GM19025 (cell line): ENCODE data around the gene CCR9.

ENCODE experiments used
- ATAC-seq: cut with Tn5 transposase; IDR thresholded peaks from one replicate; pipeline ENCODE4 v1.9.1; 2021; ENCODE audit warnings: mild to moderate bottlenecking, low read depth, moderate library complexity; ENCODE audit not compliant: unreplicated experiment

Gene CCR9

DNA sequence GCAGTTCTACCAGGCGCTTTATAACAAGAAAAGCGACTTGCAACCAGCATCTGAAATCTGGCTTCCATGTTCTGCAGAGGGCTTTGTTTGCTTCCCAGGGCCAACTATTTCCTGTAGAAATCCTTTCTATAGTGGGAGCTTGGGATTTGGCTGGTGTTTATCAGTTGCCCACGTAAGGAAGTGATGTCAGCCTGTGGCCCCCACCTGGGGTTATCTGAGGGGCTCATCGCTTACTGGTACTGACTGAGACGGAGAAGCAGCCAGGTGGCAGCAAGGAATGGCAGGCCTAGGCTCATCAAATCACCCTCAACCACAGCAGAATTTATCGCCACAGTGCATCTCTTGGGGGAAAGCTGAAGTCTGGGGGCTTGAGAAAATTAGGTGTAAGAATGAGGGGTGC lies 14.6 kb upstream of the CCR9 start:
- ATAC-seq: no peak

GRCh38 chr3:45872569-45872968 lies 13.8 kb upstream of the CCR9 start:
- ATAC-seq: no peak

- ATAC-seq: no peak
These were observed 13.3 kb upstream of the CCR9 start for GRCh38 chr3:45873036-45873435.

GRCh38 chr3:45873638-45874037 lies 12.7 kb upstream of the CCR9 start:
- ATAC-seq: no peak

GRCh38 chr3:45874677-45875346 lies 11.5 kb upstream of the CCR9 start:
- no peak for ATAC-seq

- no peak for ATAC-seq
These were observed 8.2 kb upstream of the CCR9 start for GRCh38 chr3:45878124-45878523.

GRCh38 chr3:45880725-45881077 lies 5.6 kb upstream of the CCR9 start:
- no peak for ATAC-seq

DNA sequence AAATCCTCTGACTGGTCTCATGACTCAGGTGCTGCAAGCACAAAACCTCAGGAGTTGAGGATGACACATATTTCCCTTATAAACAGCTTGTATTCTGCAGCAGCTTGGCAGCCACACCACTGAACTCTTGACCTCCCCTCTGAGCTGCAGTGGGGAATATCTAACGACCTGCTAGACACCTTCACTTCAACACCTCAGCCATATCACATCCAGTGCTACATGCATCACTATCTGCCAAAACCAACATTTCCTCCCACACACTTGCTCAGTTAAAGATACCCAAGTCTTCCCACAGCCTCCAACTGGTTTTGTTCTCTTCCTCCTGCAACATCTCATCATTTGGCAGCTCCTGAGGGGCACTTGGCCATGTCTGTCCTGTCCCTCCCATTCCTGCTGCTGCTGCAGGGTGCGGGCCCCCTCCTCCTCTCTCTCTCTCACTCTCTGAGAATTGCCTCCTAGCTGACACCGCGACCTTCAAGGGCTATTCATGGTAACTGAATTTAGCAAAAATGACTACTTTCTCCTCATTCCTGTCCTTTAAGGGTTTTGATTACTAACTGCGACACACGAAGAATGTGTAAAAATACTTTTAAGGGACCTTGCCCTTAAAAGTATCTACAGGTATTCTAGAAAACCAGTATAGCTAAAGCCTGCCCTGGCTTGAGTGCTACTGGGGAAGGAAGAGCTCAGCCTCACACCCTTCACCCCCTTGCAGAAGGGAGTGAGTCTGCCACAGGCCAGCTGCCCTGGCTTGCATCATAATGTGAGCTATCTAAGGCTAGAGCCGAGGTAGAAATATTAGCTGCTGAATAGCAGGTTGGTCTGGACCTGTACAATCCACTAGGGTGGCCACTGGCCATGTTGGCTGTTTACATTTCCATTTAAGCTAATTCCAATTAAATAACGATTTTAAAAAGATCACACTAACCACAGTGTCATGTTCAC lies 5.0 kb upstream of the CCR9 start:
- ATAC-seq: no peak

GRCh38 chr3:45884368-45885201 lies 1.8 kb upstream of the CCR9 start:
- no peak for ATAC-seq

DNA sequence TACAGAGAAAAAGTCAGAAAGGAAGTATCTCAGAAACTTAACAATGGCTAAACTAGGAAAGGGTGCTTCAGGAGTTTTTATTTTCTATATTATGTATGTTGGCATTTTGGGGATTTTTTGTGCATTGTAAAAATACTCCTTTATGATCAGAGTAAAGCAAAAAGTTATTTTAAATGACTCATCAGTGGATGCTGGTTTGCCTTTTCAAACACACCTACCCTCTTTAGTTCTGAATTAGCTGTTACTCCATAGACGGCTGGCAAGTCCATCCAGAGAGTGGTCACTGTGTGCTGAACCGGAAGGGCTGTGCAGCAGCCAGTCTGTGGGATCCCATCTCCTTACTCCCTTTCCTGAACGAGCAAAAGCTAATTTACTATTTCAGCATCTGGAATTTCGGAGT lies 942 bp downstream of the CCR9 start:
- no peak for ATAC-seq

GRCh38 chr3:45887759-45888511 lies 1.6 kb downstream of the CCR9 start:
- ATAC-seq: no peak

DNA sequence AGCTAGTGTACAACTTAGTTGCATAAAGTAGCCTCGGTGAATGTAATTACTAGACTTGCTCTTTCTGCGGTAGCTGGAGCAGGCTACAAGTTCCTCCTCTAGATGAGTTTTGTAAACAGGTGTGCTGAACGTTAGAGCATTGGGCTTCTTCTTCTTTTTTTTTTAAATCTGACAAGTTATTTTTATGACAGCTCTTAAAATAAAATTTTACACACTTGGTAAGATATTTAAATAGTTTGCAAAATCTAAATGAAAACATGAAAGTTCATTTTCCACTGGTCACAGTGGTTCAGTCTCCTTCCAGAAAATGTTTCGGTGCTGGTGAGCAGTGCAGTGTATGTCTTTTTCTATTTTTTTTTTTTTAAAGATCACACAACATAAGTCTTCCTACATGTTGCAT lies 3.0 kb downstream of the CCR9 start:
- ATAC-seq: no peak

DNA sequence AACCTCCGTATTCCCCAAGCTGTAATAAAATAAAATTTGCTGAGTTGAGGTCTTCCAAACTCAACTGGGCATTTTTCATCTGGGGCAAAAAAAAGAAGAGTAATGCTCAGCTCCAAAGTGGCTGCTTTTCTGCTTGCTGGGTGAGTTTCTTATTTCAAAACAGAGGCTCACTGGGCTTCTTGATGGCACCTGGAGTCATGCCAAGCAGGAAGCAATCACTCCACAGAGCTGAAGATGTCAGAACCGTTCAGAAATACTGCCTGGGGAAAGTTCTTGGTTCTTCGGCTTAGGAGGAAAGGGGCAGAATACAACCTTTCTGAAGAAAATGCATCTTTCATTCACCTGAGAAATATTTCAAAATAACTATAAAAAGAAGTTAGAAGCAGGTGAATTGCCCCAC lies 4.1 kb downstream of the CCR9 start:
- ATAC-seq: no peak

- no peak for ATAC-seq
These were observed 5.8 kb downstream of the CCR9 start for GRCh38 chr3:45892161-45892560.

DNA sequence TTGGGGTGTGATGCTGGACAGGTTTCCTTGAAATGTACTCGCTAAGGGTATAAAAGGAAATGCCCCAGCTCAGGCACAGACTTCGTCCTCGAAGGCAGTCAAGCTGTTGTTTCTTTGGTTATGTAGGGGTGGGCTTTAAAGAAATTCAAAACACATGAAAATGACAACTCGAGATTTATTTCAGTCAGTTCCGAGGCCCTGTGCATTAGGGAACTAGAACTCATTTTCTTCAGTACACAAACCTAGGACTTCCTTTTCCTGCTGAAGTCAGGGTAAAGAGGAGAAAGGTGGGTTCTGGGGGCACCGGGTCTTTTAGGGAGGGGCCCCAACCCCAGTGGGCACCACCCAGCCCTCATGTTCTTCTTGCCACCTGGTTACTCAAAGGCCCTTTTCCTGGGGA lies 7.7 kb downstream of the CCR9 start:
- no peak for ATAC-seq

GRCh38 chr3:45895686-45896468 lies 9.5 kb downstream of the CCR9 start:
- ATAC-seq: no peak

DNA sequence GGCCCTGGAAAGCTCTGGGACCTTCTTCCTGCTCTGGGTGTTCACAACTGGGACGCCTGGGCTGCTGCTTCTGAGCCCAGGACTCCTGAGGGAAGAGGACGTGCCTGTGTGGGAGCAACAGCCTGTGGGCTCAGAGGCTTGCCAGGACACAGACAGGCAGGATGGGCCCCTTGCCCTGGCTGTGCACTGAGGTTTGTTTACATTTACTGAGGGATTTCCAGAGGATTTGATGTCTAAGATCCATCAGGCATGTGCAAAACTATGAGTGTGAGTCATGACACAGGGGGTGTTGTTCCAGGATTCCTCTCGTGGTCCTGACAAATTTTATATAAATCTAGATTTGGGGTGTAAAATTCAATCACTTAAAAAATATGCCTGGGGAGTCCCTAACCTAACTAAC lies 10.6 kb downstream of the CCR9 start:
- no peak for ATAC-seq

DNA sequence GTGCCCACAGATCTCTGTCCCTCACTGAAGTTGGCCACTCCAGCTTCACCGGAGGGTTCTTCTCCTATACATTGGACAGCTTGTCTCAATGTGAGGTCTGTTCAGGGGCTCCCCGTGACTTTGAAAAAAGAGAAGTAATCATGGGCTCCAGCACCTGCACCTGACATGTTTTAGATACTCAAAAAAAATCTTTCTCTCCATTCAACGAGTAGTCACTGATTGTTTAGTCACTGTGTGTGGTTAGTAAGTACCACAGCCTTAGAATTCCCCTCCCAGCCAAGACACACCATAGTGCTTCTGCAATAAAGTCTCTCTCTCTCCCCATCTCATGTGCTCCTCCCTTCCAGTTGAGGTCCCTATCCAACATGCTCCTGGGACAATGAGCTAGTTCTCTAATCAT lies 18.6 kb downstream of the CCR9 start:
- no peak for ATAC-seq

- ATAC-seq: no peak
These were observed 19.4 kb downstream of the CCR9 start for GRCh38 chr3:45905755-45906154.
